ENCODE data around the gene LITAFD. TPM values are rescaled to one million over a fixed set of nuclear protein-coding genes. Genes with fewer than 3 reads are reported as not detected.

LITAFD gene
- total RNA-seq, 4 donors from 2014 or later = not detected

DNA sequence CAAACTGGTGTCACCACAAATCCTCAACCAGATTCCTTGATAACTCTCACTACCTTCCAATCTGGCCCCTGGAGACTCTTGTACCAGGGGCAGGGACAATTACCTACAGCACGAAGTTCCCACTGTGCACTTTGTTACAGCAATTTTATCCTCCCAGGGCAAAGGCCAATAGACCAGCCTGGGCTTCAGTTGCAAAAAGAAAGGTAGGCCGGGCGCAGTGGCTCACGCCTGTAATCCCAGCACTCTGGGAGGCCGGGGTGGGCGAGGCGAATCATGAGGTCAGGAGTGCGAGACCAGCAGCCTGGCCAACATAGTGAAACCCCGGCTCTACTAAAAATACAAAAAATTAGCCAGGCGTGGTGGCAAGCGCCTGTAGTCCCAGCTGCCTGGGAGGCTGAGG, 44.7 kb downstream of the LITAFD start:
- Histone ChIP-seq H3K36me3 (peaks cover 18 to 64% (median 51%) of the 10 kb centered on the region in 4 donors), H3K9me3 (no peaks in the 10 kb centered on the region), H3K4me1 (peaks cover 14 to 24% (median 20%) of the 10 kb centered on the region in 4 donors), H3K4me3 (no peak overlapping the region), H3K27me3 (no peaks in the 10 kb centered on the region), H3K27ac (replicated peaks in 1 of 4) (no peak overlapping the region)
- 98% methylated on average over 11 of the region's 11 CpGs for WGBS
- DNase-seq (ENCODE audit: extremely low spot score) = no peak
- TF ChIP-seq EP300 (IDR thresholded peaks at IDR 0.05) (no peak), POLR2AphosphoS5 (IDR thresholded peaks at IDR 0.05) (no peak), POLR2A (IDR thresholded peaks at IDR 0.05; ENCODE audit: low read depth) (no peak)
- TF ChIP-seq, protein P1, sequence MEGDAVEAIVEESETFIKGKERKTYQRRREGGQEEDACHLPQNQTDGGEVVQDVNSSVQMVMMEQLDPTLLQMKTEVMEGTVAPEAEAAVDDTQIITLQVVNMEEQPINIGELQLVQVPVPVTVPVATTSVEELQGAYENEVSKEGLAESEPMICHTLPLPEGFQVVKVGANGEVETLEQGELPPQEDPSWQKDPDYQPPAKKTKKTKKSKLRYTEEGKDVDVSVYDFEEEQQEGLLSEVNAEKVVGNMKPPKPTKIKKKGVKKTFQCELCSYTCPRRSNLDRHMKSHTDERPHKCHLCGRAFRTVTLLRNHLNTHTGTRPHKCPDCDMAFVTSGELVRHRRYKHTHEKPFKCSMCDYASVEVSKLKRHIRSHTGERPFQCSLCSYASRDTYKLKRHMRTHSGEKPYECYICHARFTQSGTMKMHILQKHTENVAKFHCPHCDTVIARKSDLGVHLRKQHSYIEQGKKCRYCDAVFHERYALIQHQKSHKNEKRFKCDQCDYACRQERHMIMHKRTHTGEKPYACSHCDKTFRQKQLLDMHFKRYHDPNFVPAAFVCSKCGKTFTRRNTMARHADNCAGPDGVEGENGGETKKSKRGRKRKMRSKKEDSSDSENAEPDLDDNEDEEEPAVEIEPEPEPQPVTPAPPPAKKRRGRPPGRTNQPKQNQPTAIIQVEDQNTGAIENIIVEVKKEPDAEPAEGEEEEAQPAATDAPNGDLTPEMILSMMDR (IDR thresholded peaks at IDR 0.05) = no peak
- intact Hi-C loops (cut with DNase I) = no loop called here

GRCh38 chr16:8928467-8928957, 46.4 kb downstream of the LITAFD start:
- Histone ChIP-seq H3K9me3 (no peaks in the 10 kb centered on the region), H3K36me3 (peaks cover 8 to 48% (median 37%) of the 10 kb centered on the region in 4 donors), H3K27me3 (no peaks in the 10 kb centered on the region), H3K4me1 (peaks cover 14 to 28% (median 21%) of the 10 kb centered on the region in 4 donors), H3K27ac (replicated peaks in 1 of 4) (no peak overlapping the region), H3K4me3 (no peak overlapping the region)
- intact Hi-C loops (cut with DNase I) = no loop called here
- DNase-seq (ENCODE audit: extremely low spot score) = no peak
- 91% methylated on average over 10 of the region's 10 CpGs for WGBS
- TF ChIP-seq EP300 (IDR thresholded peaks at IDR 0.05) = no peak
- TF ChIP-seq POLR2A (IDR thresholded peaks at IDR 0.05; ENCODE audit: low read depth) = no peak
- TF ChIP-seq, protein P1 (IDR thresholded peaks at IDR 0.05) = no peak
- TF ChIP-seq POLR2AphosphoS5 (IDR thresholded peaks at IDR 0.05) = no peak

GRCh38 chr16:8929086-8929748, 47.1 kb downstream of the LITAFD start:
- H3K4me1 ChIP-seq = peaks cover 11 to 26% (median 16%) of the 10 kb centered on the region in 4 donors
- H3K27me3 ChIP-seq = no peaks in the 10 kb centered on the region
- H3K36me3 ChIP-seq = peaks cover 8 to 46% (median 37%) of the 10 kb centered on the region in 4 donors
- no peaks in the 10 kb centered on the region for H3K9me3 ChIP-seq
- no peak overlapping the region for H3K4me3 ChIP-seq
- H3K27ac ChIP-seq (replicated peaks in 1 of 4) = no peak overlapping the region
- TF ChIP-seq POLR2AphosphoS5 (IDR thresholded peaks at IDR 0.05) (no peak), EP300 (IDR thresholded peaks at IDR 0.05) (no peak)
- DNase-seq (ENCODE audit: extremely low spot score) = no peak
- intact Hi-C loops (cut with DNase I) = no loop called here
- WGBS = 90% methylated on average over 17 of the region's 17 CpGs

- H3K4me3 ChIP-seq = no peak overlapping the region
- no peak overlapping the region for H3K27ac ChIP-seq (replicated peaks in 1 of 4)
- no peak for DNase-seq (ENCODE audit: extremely low spot score)
- TF ChIP-seq, protein P1 (IDR thresholded peaks at IDR 0.05) = no peak
- H3K9me3 ChIP-seq = no peaks in the 10 kb centered on the region
- H3K27me3 ChIP-seq = no peaks in the 10 kb centered on the region
- peaks cover 8 to 32% (median 28%) of the 10 kb centered on the region in 4 donors for H3K36me3 ChIP-seq
- 40% methylated on average over 6 of the region's 6 CpGs for WGBS
- intact Hi-C loops (cut with DNase I) = no loop called here
- H3K4me1 ChIP-seq = peaks cover 25 to 46% (median 35%) of the 10 kb centered on the region in 4 donors
These were observed 49.7 kb downstream of the LITAFD start for GRCh38 chr16:8931859-8932258.

DNA sequence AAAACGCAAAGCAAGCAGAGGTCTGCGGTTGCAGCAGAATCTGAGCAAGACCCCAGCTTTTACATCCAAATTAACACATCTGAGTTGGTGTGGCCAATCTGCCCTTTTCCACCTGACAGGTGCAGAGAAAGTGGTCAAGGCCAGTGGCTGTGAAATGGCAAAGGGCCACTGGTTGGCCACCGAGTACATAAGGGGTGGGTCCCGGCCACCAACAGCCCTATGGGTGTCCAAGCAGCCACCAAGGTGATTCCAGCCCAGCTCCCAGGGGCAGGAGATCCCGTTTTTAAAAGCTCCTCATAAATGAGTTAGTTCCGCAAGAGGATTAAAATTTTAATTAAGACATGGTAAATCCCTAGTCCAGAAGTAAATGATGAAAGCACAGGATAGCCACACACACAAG, 52.5 kb downstream of the LITAFD start:
- no peaks in the 10 kb centered on the region for H3K9me3 ChIP-seq
- intact Hi-C loops (cut with DNase I) = no loop called here
- DNase-seq (ENCODE audit: extremely low spot score) = no peak
- no peak overlapping the region for H3K4me3 ChIP-seq
- H3K27ac ChIP-seq (replicated peaks in 1 of 4) = no peak overlapping the region
- peaks cover 3 to 7% (median 5%) of the 10 kb centered on the region in 4 donors for H3K36me3 ChIP-seq
- no peak for TF ChIP-seq POLR2A (IDR thresholded peaks at IDR 0.05; ENCODE audit: low read depth)
- no peak for TF ChIP-seq EP300 (IDR thresholded peaks at IDR 0.05)
- TF ChIP-seq, protein P1 (IDR thresholded peaks at IDR 0.05) = no peak
- TF ChIP-seq POLR2AphosphoS5 (IDR thresholded peaks at IDR 0.05) = no peak
- H3K27me3 ChIP-seq = no peaks in the 10 kb centered on the region
- H3K4me1 ChIP-seq = peaks cover 30 to 61% (median 52%) of the 10 kb centered on the region in 4 donors
- WGBS = 90% methylated on average over 5 of the region's 6 CpGs

Other genes with a start within 250 kb of the LITAFD start
- 10 to 100 TPM in 3 of 4 donors, 1 to 10 TPM in 1; 9.0 to 16.9 (median 13.4) TPM for gene ABAT, start 207.7 kb upstream of the LITAFD start, total RNA-seq
- 10 to 100 TPM in 2 of 4 donors, 1 to 10 TPM in 2; 7.9 to 12.2 (median 9.6) TPM for gene TMEM186, start 84.7 kb upstream of the LITAFD start, total RNA-seq
- 10 to 100 TPM; 19.6 to 34.3 (median 23.5) TPM for gene PMM2, start 84.5 kb upstream of the LITAFD start, total RNA-seq
- gene CARHSP1, start 13.3 kb upstream of the LITAFD start, total RNA-seq = 10 to 100 TPM; 33.2 to 95.8 (median 73.9) TPM
- 10 to 100 TPM; 67.9 to 84.7 (median 73.3) TPM for gene USP7, start 81.6 kb downstream of the LITAFD start, total RNA-seq
- gene HAPSTR1, start 209.3 kb downstream of the LITAFD start, total RNA-seq = 10 to 100 TPM; 51.7 to 65.2 (median 57.1) TPM

Measured in esophagus muscularis mucosa (tissue), 4 donors.